ENCODE measurements around the gene VANGL2. TPM values are rescaled to one million over a fixed set of nuclear protein-coding genes. Genes with fewer than 3 reads are reported as not detected.

The VANGL2 gene
- total and polyA plus RNA-seq, 2 of the 8 experiments (the other 6 are each of a cell fraction or from before 2014, with no cell fraction given): 62.5 to 118 TPM

DNA sequence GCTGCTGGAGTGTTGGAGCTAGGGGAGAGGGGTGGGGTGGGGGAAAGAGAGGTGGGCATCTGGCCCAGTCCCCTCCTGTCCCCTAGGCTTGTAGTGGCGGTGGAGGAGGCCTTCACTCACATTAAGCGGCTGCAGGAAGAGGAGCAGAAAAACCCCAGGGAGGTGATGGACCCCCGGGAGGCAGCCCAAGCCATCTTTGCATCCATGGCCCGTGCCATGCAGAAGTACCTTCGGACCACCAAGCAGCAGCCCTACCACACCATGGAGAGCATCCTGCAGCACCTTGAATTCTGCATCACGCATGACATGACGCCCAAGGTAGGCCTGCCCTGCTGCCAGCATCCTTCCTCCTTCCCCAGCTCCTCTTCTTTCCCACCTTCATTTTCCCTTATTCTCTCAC, 23.6 kb downstream of the VANGL2 start (continued):
- TF ChIP-seq, protein P1, sequence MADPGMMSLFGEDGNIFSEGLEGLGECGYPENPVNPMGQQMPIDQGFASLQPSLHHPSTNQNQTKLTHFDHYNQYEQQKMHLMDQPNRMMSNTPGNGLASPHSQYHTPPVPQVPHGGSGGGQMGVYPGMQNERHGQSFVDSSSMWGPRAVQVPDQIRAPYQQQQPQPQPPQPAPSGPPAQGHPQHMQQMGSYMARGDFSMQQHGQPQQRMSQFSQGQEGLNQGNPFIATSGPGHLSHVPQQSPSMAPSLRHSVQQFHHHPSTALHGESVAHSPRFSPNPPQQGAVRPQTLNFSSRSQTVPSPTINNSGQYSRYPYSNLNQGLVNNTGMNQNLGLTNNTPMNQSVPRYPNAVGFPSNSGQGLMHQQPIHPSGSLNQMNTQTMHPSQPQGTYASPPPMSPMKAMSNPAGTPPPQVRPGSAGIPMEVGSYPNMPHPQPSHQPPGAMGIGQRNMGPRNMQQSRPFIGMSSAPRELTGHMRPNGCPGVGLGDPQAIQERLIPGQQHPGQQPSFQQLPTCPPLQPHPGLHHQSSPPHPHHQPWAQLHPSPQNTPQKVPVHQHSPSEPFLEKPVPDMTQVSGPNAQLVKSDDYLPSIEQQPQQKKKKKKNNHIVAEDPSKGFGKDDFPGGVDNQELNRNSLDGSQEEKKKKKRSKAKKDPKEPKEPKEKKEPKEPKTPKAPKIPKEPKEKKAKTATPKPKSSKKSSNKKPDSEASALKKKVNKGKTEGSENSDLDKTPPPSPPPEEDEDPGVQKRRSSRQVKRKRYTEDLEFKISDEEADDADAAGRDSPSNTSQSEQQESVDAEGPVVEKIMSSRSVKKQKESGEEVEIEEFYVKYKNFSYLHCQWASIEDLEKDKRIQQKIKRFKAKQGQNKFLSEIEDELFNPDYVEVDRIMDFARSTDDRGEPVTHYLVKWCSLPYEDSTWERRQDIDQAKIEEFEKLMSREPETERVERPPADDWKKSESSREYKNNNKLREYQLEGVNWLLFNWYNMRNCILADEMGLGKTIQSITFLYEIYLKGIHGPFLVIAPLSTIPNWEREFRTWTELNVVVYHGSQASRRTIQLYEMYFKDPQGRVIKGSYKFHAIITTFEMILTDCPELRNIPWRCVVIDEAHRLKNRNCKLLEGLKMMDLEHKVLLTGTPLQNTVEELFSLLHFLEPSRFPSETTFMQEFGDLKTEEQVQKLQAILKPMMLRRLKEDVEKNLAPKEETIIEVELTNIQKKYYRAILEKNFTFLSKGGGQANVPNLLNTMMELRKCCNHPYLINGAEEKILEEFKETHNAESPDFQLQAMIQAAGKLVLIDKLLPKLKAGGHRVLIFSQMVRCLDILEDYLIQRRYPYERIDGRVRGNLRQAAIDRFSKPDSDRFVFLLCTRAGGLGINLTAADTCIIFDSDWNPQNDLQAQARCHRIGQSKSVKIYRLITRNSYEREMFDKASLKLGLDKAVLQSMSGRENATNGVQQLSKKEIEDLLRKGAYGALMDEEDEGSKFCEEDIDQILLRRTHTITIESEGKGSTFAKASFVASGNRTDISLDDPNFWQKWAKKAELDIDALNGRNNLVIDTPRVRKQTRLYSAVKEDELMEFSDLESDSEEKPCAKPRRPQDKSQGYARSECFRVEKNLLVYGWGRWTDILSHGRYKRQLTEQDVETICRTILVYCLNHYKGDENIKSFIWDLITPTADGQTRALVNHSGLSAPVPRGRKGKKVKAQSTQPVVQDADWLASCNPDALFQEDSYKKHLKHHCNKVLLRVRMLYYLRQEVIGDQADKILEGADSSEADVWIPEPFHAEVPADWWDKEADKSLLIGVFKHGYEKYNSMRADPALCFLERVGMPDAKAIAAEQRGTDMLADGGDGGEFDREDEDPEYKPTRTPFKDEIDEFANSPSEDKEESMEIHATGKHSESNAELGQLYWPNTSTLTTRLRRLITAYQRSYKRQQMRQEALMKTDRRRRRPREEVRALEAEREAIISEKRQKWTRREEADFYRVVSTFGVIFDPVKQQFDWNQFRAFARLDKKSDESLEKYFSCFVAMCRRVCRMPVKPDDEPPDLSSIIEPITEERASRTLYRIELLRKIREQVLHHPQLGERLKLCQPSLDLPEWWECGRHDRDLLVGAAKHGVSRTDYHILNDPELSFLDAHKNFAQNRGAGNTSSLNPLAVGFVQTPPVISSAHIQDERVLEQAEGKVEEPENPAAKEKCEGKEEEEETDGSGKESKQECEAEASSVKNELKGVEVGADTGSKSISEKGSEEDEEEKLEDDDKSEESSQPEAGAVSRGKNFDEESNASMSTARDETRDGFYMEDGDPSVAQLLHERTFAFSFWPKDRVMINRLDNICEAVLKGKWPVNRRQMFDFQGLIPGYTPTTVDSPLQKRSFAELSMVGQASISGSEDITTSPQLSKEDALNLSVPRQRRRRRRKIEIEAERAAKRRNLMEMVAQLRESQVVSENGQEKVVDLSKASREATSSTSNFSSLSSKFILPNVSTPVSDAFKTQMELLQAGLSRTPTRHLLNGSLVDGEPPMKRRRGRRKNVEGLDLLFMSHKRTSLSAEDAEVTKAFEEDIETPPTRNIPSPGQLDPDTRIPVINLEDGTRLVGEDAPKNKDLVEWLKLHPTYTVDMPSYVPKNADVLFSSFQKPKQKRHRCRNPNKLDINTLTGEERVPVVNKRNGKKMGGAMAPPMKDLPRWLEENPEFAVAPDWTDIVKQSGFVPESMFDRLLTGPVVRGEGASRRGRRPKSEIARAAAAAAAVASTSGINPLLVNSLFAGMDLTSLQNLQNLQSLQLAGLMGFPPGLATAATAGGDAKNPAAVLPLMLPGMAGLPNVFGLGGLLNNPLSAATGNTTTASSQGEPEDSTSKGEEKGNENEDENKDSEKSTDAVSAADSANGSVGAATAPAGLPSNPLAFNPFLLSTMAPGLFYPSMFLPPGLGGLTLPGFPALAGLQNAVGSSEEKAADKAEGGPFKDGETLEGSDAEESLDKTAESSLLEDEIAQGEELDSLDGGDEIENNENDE (IDR thresholded peaks at IDR 0.05; ENCODE audit: insufficient replicate concordance, low read length): no peak
- TF ChIP-seq JUND (IDR thresholded peaks at IDR 0.05; ENCODE audit: low read length) (no peak), EGR1 (IDR thresholded peaks at IDR 0.05; ENCODE audit: borderline replicate concordance, low read depth, low read length) (no peak), PHF8 (conservative IDR thresholded peaks at IDR 0.05; ENCODE audit: low read depth, low read length) (no peak), ZNF274 (IDR thresholded peaks at IDR 0.05; ENCODE audit: borderline replicate concordance, extremely low read depth, low read length) (no peak), SP2 (IDR thresholded peaks at IDR 0.05; ENCODE audit: low read length) (no peak), SIRT6 (IDR thresholded peaks at IDR 0.05; ENCODE audit: low read length) (no peak), EP300 (IDR thresholded peaks at IDR 0.05; ENCODE audit: borderline replicate concordance in 1 of 2, low read depth in 2 of 2, low read length in 2 of 2) (no peak)
